ENCODE data around the gene TENT4B.

- no peak for TF ChIP-seq POLR2AphosphoS5 (IDR thresholded peaks at IDR 0.05; ENCODE audit: borderline replicate concordance, low read depth, low read length)
- no peak for TF ChIP-seq EZH2 (IDR thresholded peaks at IDR 0.05)
Observed at GRCh38 chr16:50153596-50154419, 702 bp downstream of the TENT4B start.
